ENCODE results near the gene GDI2. TPM values are rescaled to one million over a fixed set of nuclear protein-coding genes. Genes with fewer than 3 reads are reported as not detected.

Gene GDI2
- total and polyA plus RNA-seq, 4 donors = 103 to 190 (median 155) TPM

DNA sequence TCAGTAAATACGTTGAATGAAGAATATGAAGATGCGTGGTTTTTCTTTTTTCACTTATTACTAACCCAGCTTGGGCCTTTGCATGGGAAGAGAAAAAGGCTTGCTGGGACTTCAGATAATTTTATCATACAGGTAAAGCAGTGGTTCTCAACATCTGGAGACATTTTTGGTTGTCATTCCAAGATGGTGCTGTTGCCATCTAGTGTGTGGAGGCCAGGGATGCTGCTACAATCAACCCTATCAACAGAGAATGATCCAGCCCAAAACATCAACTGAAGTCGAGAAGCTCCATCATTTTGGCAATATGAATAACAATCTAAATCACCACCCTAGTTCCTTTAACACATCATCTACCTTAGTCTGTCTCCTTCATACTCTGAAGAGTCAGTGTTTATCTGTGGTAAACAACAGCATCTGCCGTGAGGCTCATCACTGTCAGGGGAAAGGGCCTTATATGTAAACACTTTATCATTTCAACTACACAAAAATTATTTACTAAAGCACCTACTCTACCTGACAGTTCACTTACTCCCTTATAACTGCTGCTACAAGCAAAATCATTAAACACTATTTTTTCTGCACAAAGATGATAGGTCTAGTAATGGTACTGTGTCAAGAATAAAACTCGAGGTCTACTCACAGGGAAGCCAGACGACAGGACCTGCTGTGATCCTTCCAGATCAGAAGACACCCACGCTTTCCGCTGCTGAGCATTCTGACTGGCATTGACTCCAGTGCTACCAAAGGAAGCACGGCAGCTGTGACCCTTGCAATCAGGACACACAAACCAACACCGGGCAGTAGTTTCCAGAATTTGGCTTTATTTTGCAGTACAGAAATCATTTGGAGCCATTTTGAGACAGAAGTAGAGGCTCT is 48.6 kb downstream of the GDI2 start:
- WGBS = 82% methylated on average over 10 of the region's 10 CpGs
- H3K4me3 ChIP-seq (ENCODE audit: low read depth in 1 of 3, low read length in 3 of 3) = no peak overlapping the region
- no peak overlapping the region for H3K9ac ChIP-seq (ENCODE audit: low read depth in 1 of 2, low read length in 2 of 2)
- H3K4me1 ChIP-seq (ENCODE audit: control insufficient read depth in 4 of 4, insufficient read depth in 4 of 4, low read length in 3 of 4) = peaks cover 1 to 34% (median 12%) of the 10 kb centered on the region in 4 donors
- no peaks in the 10 kb centered on the region for H3K27me3 ChIP-seq (ENCODE audit: control insufficient read depth in 4 of 4, insufficient read depth in 4 of 4, low read length in 3 of 4)
- DNase-seq (ENCODE audit: low spot score) = no peak
- H3K9me3 ChIP-seq (ENCODE audit: control insufficient read depth in 4 of 4, low read length in 3 of 4) = no peaks in the 10 kb centered on the region
- TF ChIP-seq, protein P1, sequence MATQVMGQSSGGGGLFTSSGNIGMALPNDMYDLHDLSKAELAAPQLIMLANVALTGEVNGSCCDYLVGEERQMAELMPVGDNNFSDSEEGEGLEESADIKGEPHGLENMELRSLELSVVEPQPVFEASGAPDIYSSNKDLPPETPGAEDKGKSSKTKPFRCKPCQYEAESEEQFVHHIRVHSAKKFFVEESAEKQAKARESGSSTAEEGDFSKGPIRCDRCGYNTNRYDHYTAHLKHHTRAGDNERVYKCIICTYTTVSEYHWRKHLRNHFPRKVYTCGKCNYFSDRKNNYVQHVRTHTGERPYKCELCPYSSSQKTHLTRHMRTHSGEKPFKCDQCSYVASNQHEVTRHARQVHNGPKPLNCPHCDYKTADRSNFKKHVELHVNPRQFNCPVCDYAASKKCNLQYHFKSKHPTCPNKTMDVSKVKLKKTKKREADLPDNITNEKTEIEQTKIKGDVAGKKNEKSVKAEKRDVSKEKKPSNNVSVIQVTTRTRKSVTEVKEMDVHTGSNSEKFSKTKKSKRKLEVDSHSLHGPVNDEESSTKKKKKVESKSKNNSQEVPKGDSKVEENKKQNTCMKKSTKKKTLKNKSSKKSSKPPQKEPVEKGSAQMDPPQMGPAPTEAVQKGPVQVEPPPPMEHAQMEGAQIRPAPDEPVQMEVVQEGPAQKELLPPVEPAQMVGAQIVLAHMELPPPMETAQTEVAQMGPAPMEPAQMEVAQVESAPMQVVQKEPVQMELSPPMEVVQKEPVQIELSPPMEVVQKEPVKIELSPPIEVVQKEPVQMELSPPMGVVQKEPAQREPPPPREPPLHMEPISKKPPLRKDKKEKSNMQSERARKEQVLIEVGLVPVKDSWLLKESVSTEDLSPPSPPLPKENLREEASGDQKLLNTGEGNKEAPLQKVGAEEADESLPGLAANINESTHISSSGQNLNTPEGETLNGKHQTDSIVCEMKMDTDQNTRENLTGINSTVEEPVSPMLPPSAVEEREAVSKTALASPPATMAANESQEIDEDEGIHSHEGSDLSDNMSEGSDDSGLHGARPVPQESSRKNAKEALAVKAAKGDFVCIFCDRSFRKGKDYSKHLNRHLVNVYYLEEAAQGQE (IDR thresholded peaks at IDR 0.05) = no peak
- no peak for TF ChIP-seq NR2F2 (IDR thresholded peaks at IDR 0.05)
- no peak for TF ChIP-seq EGR1 (IDR thresholded peaks at IDR 0.05; ENCODE audit: low read depth in 2 of 2)
- no peak for TF ChIP-seq TAF1 (conservative IDR thresholded peaks at IDR 0.05)
- TF ChIP-seq GABPA (IDR thresholded peaks at IDR 0.05 in 1 of 2, conservative IDR thresholded peaks at IDR 0.05 in 1 of 2) = no peak
- TF ChIP-seq, protein P2, sequence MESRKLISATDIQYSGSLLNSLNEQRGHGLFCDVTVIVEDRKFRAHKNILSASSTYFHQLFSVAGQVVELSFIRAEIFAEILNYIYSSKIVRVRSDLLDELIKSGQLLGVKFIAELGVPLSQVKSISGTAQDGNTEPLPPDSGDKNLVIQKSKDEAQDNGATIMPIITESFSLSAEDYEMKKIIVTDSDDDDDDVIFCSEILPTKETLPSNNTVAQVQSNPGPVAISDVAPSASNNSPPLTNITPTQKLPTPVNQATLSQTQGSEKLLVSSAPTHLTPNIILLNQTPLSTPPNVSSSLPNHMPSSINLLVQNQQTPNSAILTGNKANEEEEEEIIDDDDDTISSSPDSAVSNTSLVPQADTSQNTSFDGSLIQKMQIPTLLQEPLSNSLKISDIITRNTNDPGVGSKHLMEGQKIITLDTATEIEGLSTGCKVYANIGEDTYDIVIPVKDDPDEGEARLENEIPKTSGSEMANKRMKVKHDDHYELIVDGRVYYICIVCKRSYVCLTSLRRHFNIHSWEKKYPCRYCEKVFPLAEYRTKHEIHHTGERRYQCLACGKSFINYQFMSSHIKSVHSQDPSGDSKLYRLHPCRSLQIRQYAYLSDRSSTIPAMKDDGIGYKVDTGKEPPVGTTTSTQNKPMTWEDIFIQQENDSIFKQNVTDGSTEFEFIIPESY (IDR thresholded peaks at IDR 0.05) = no peak
- H3K27ac ChIP-seq (ENCODE audit: low read depth in 1 of 2, low read length in 2 of 2) = peak overlapping the region in 1 of 2 donors; percentile 18
- peaks cover 5 to 62% (median 48%) of the 10 kb centered on the region in 4 donors for H3K36me3 ChIP-seq (ENCODE audit: control insufficient read depth in 4 of 4, insufficient read depth in 3 of 4, low read depth in 1 of 4, low read length in 3 of 4)

DNA sequence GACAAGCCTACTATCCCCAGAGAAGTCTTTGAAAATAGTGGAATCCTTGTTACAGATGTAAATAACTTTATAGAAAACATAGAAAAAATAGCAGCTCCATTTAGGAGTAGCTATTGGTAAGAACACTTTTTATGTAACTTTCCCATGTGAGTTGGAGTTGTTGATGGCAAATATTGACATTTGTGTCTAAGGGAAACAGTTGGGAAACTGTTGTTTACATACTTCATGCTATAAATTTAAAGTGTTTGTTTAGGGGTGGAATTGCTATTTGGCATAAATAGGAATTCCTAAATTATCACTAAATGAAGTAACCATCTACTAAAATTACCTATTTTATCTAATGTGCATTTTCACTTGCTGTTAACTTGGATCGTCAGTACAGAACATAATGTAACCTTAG is 50.7 kb downstream of the GDI2 start:
- H3K27me3 ChIP-seq (ENCODE audit: control insufficient read depth in 4 of 4, insufficient read depth in 4 of 4, low read length in 3 of 4) = no peaks in the 10 kb centered on the region
- DNase-seq (ENCODE audit: low spot score) = no peak
- peak overlapping the region in 1 of 2 donors; percentile 46 for H3K27ac ChIP-seq (ENCODE audit: low read depth in 1 of 2, low read length in 2 of 2)
- H3K9ac ChIP-seq (ENCODE audit: low read depth in 1 of 2, low read length in 2 of 2) = no peak overlapping the region
- WGBS = 56% methylated on average over 1 of the region's 1 CpG
- H3K4me3 ChIP-seq (ENCODE audit: low read depth in 1 of 3, low read length in 3 of 3) = no peak overlapping the region
- H3K4me1 ChIP-seq (ENCODE audit: control insufficient read depth in 4 of 4, insufficient read depth in 4 of 4, low read length in 3 of 4) = peaks cover 1 to 34% (median 12%) of the 10 kb centered on the region in 4 donors
- H3K36me3 ChIP-seq (ENCODE audit: control insufficient read depth in 4 of 4, insufficient read depth in 3 of 4, low read depth in 1 of 4, low read length in 3 of 4) = peaks cover 5 to 70% (median 59%) of the 10 kb centered on the region in 4 donors
- H3K9me3 ChIP-seq (ENCODE audit: control insufficient read depth in 4 of 4, low read length in 3 of 4) = no peaks in the 10 kb centered on the region
- TF ChIP-seq, protein P2 (IDR thresholded peaks at IDR 0.05) = peak; percentile 53
- TF ChIP-seq FOXA1 (IDR thresholded peaks at IDR 0.05) (peak; percentile 97), GABPA (IDR thresholded peaks at IDR 0.05 in 1 of 2, conservative IDR thresholded peaks at IDR 0.05 in 1 of 2) (no peak), YY1 (IDR thresholded peaks at IDR 0.05) (peak; percentile 25), RXRA (IDR thresholded peaks at IDR 0.05) (peak; percentile 14 to 40), NR2F2 (IDR thresholded peaks at IDR 0.05) (no peak), HNF4A (conservative IDR thresholded peaks at IDR 0.05) (peak; percentile 10 to 36), TAF1 (conservative IDR thresholded peaks at IDR 0.05) (no peak), FOXA2 (IDR thresholded peaks at IDR 0.05) (peak; percentile 97), JUND (IDR thresholded peaks at IDR 0.05) (no peak), HNF4G (IDR thresholded peaks at IDR 0.05) (no peak), EGR1 (IDR thresholded peaks at IDR 0.05; ENCODE audit: low read depth in 2 of 2) (peak in 1 of 2 donors; percentile 26), RAD21 (IDR thresholded peaks at IDR 0.05) (peak in 1 of 2 donors; percentile 15)
- TF ChIP-seq, protein P3, sequence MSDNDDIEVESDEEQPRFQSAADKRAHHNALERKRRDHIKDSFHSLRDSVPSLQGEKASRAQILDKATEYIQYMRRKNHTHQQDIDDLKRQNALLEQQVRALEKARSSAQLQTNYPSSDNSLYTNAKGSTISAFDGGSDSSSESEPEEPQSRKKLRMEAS (IDR thresholded peaks at IDR 0.05) = no peak
- TF ChIP-seq, protein P4, sequence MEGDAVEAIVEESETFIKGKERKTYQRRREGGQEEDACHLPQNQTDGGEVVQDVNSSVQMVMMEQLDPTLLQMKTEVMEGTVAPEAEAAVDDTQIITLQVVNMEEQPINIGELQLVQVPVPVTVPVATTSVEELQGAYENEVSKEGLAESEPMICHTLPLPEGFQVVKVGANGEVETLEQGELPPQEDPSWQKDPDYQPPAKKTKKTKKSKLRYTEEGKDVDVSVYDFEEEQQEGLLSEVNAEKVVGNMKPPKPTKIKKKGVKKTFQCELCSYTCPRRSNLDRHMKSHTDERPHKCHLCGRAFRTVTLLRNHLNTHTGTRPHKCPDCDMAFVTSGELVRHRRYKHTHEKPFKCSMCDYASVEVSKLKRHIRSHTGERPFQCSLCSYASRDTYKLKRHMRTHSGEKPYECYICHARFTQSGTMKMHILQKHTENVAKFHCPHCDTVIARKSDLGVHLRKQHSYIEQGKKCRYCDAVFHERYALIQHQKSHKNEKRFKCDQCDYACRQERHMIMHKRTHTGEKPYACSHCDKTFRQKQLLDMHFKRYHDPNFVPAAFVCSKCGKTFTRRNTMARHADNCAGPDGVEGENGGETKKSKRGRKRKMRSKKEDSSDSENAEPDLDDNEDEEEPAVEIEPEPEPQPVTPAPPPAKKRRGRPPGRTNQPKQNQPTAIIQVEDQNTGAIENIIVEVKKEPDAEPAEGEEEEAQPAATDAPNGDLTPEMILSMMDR (IDR thresholded peaks at IDR 0.05; ENCODE audit: low read depth, low read length, missing input control) = no peak
- TF ChIP-seq, protein P5, sequence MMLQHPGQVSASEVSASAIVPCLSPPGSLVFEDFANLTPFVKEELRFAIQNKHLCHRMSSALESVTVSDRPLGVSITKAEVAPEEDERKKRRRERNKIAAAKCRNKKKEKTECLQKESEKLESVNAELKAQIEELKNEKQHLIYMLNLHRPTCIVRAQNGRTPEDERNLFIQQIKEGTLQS (IDR thresholded peaks at IDR 0.05) = no peak
